Epithelial cell of proximal tubule (primary cell): ENCODE results near the gene TBC1D7. TPM values are rescaled to one million over a fixed set of nuclear protein-coding genes. Genes with fewer than 3 reads are reported as not detected.

Experiments
- DNase-seq: peaks from one replicate; pipeline ENCODE4 v3.0.0-alpha.2; 2011; ENCODE audit warnings: low read depth
- H3K4me3 ChIP-seq: 2 replicates; pipeline ENCODE4 v1.5.1; 2011; ENCODE audit warnings: low read depth, mild to moderate bottlenecking, low read length
- CTCF ChIP-seq: conservative IDR thresholded peaks from 2 replicates; pipeline ENCODE4 v1.5.1; 2012; ENCODE audit warnings: low read depth, mild to moderate bottlenecking, low read length
- total RNA-seq: library from RNA; depleted of rRNA; stranded (reverse); fragments of >200 nt; gene quantifications from 2 replicates; pipeline ENCODE4 v1.2.3, GENCODE V29; 2015

Gene TBC1D7
- 17.1 and 20.3 TPM in 2 replicates for total RNA-seq

GRCh38 chr6:13328076-13328874, at the start of gene TBC1D7:
TSS of gene TBC1D7 (minus strand) at chr6:13328537. CDS start at chr6:13326898, 1,639 bp downstream.
- TF ChIP-seq CTCF = peak; percentile 7
- peak; percentile 37 for DNase-seq
- H3K4me3 ChIP-seq = peak within 1 kb of the TSS; percentile 99

GRCh38 chr6:13377054-13377758, 48.9 kb upstream of the TBC1D7 start:
- no peak for TF ChIP-seq CTCF
- no peak overlapping the region for H3K4me3 ChIP-seq
- DNase-seq = no peak

GRCh38 chr6:13375360-13375878, 47.1 kb upstream of the TBC1D7 start:
- H3K4me3 ChIP-seq = no peak overlapping the region
- no peak for DNase-seq
- no peak for TF ChIP-seq CTCF

- TF ChIP-seq CTCF = no peak
- no peak for DNase-seq
- H3K4me3 ChIP-seq = no peak overlapping the region
Observed at GRCh38 chr6:13373919-13374318, 45.6 kb upstream of the TBC1D7 start.

- no peak for DNase-seq
- TF ChIP-seq CTCF = no peak
- no peak overlapping the region for H3K4me3 ChIP-seq
Observed at GRCh38 chr6:13373488-13373886, 45.1 kb upstream of the TBC1D7 start.

- no peak for DNase-seq
Observed at GRCh38 chr6:13372688-13373487, 44.6 kb upstream of the TBC1D7 start.

More at GRCh38 chr6:13372688-13373487, 44.6 kb upstream of the TBC1D7 start:
- no peak overlapping the region for H3K4me3 ChIP-seq
- TF ChIP-seq CTCF = no peak
